Endothelial cell of umbilical vein (primary cell): ENCODE results near the gene RAD51B. TPM values are rescaled to one million over a fixed set of nuclear protein-coding genes. Genes with fewer than 3 reads are reported as not detected.

Experiments used
- BruUV-seq: library from RNA; stranded (reverse); fragments of 400-500 nt; replicated peaks from 2 replicates; lab custom pipeline; 2021; lab: Mats Ljungman, UMichigan
- CTCF ChIA-PET: fragments of 300-600, 350-600 bp; sonication (Branson Sonifier 250); formaldehyde crosslinking; loops from one replicate; lab custom pipeline; 2021; ENCODE audit warnings: antibody characterized with exemption, inconsistent platforms; lab: Charles Lee
- POLR2A ChIA-PET: fragments of 300-600, 350-600 bp; sonication (Branson Sonifier 250); formaldehyde crosslinking; loops from one replicate; lab custom pipeline; 2021; ENCODE audit warnings: antibody characterized with exemption, inconsistent platforms; lab: Charles Lee
- DNase-seq: peaks from one replicate; pipeline ENCODE4 v3.0.0-alpha.2; 2011; ENCODE audit warnings: low read depth, low spot score
- FAIRE-seq: peaks from 2 replicates; lab custom pipeline; 2011; peaks lifted over from hg19 to GRCh38; lab: Jason Lieb, UNC
- H2AFZ ChIP-seq: 2 replicates; pipeline ENCODE4 v1.6.0; 2012; ENCODE audit warnings: low read depth, low read length, control low read depth, inconsistent platforms
- H3K27ac ChIP-seq: 2 replicates; pipeline ENCODE4 v1.5.1; 2011; ENCODE audit warnings: low read depth, mild to moderate bottlenecking, control low read depth, low read length, moderate library complexity; ENCODE audit not compliant: insufficient read depth
- H3K27me3 ChIP-seq, 2 experiments: 2 replicates each; pipeline versions ENCODE4 v1.6.0 to v1.6.1; 2011; ENCODE audit warnings: low read length in 2 of 2, mixed read lengths in 1 of 2; ENCODE audit not compliant: control insufficient read depth in 2 of 2, insufficient read depth in 2 of 2
- H3K36me3 ChIP-seq, 2 experiments: 2 replicates in 1 of 2; 3 replicates in 1 of 2; pipeline ENCODE4 v1.5.1; 2011; ENCODE audit warnings: low read length in 2 of 2, mild to moderate bottlenecking in 1 of 2, moderate library complexity in 1 of 2; ENCODE audit not compliant: control insufficient read depth in 2 of 2, insufficient read depth in 2 of 2; ENCODE audit errors: extremely low read depth in 1 of 2
- H3K4me1 ChIP-seq: 3 replicates; pipeline ENCODE4 v1.5.1; 2011; ENCODE audit warnings: mild to moderate bottlenecking, low read length; ENCODE audit not compliant: control insufficient read depth, insufficient read depth; ENCODE audit errors: extremely low read depth
- H3K4me2 ChIP-seq: 2 replicates; pipeline ENCODE4 v1.6.1; 2011; ENCODE audit warnings: low read length, control low read depth, mixed read lengths; ENCODE audit not compliant: insufficient read depth
- H3K4me3 ChIP-seq, 3 experiments: fragments of 200-600 bp in 1 of 3; sonication (generic), shearing (Covaris generic) in 1 of 3; replicated peaks in 1 of 3; 2 replicates each; pipeline ENCODE4 v1.5.1; 2011 to 2016; ENCODE audit warnings: control low read depth in 3 of 3, low read length in 3 of 3, mild to moderate bottlenecking in 2 of 3, inconsistent platforms in 1 of 3, low read depth in 1 of 3, moderate library complexity in 1 of 3; ENCODE audit not compliant: insufficient read depth in 1 of 3
- H3K79me2 ChIP-seq: 2 replicates; pipeline ENCODE4 v1.6.0; 2012; ENCODE audit warnings: low read length, inconsistent platforms; ENCODE audit not compliant: control insufficient read depth, insufficient read depth
- H3K9ac ChIP-seq: replicated peaks from 2 replicates; pipeline ENCODE3; 2011; ENCODE audit warnings: low read length, control low read depth; ENCODE audit not compliant: insufficient read depth; ENCODE audit errors: extremely low read depth
- H3K9me1 ChIP-seq: replicated peaks from 3 replicates; pipeline ENCODE4 v1.6.0; 2011; ENCODE audit warnings: mild to moderate bottlenecking, low read length; ENCODE audit not compliant: control insufficient read depth, insufficient read depth; ENCODE audit errors: extremely low read depth
- H3K9me3 ChIP-seq: replicated peaks from 2 replicates; pipeline ENCODE4 v1.5.1; 2012; ENCODE audit warnings: low read length, inconsistent platforms; ENCODE audit not compliant: control insufficient read depth, insufficient read depth
- H4K20me1 ChIP-seq: replicated peaks from 2 replicates; pipeline ENCODE3; 2011; ENCODE audit warnings: mild to moderate bottlenecking, low read length; ENCODE audit not compliant: control insufficient read depth, insufficient read depth; ENCODE audit errors: extremely low read depth
- CTCF ChIP-seq, 2 donors: IDR thresholded peaks; 1 replicate in 1 of 2; 2 replicates in 1 of 2; pipeline ENCODE4 v1.5.1; 2011; ENCODE audit warnings: low read length in 2 of 2, mild to moderate bottlenecking in 2 of 2, moderate library complexity in 2 of 2, control low read depth in 1 of 2, inconsistent platforms in 1 of 2, low read depth in 1 of 2; ENCODE audit not compliant: insufficient read depth in 1 of 2; ENCODE audit errors: extremely low read depth in 1 of 2
- EZH2 ChIP-seq: IDR thresholded peaks from 2 replicates; pipeline ENCODE4 v1.6.1; 2012; ENCODE audit warnings: borderline replicate concordance, low read depth, mild to moderate bottlenecking, moderate library complexity, low read length, inconsistent platforms; ENCODE audit not compliant: severe bottlenecking
- FOS ChIP-seq: IDR thresholded peaks from 2 replicates; pipeline ENCODE4 v1.6.1; 2011; ENCODE audit warnings: mild to moderate bottlenecking, low read length, moderate library complexity, borderline replicate concordance; ENCODE audit not compliant: insufficient read depth
- GATA2 ChIP-seq: IDR thresholded peaks from 2 replicates; pipeline ENCODE4 v1.7.0; 2011; ENCODE audit warnings: low read depth, mild to moderate bottlenecking, moderate library complexity, mixed read lengths, low read length; ENCODE audit not compliant: insufficient read length, insufficient read depth
- JUN ChIP-seq: IDR thresholded peaks from 2 replicates; pipeline ENCODE4 v1.6.1; 2011; ENCODE audit warnings: borderline replicate concordance, low read depth; ENCODE audit not compliant: insufficient read length, insufficient read depth
- MYC ChIP-seq: IDR thresholded peaks from one replicate; pipeline ENCODE4 v1.6.1; 2011; ENCODE audit warnings: mild to moderate bottlenecking, low read depth, low read length
- POLR2A ChIP-seq: IDR thresholded peaks from 2 replicates; pipeline ENCODE4 v1.6.1; 2012; ENCODE audit warnings: low read depth, mild to moderate bottlenecking, control low read depth, low read length
- POLR2AphosphoS5 ChIP-seq: IDR thresholded peaks from 2 replicates; pipeline ENCODE4 v1.6.1; 2012; ENCODE audit warnings: low read depth, mild to moderate bottlenecking, control low read depth, low read length, moderate library complexity; ENCODE audit not compliant: insufficient read depth
- dilution Hi-C: fragments of 300-500 bp; cut with MboI; formaldehyde crosslinking; loops from one replicate; pipeline ENCODE4 v1.15.0; 2019; ENCODE audit warnings: low sequenced_read_pairs; ENCODE audit not compliant: extremely low pct_ligation_motif_present
- intact Hi-C: fragments of 100-400 bp; cut with micrococcal nuclease; formaldehyde crosslinking; loops from one replicate; pipeline ENCODE4 v1.10.0; 2022
- polyA plus RNA-seq, 4 experiments: library from polyadenylated mRNA; depleted of rRNA in 3 of 4; stranded (reverse) in 3 of 4; unstranded in 1 of 4; fragments of >200 nt; gene quantifications; 2 replicates each; pipeline versions ENCODE4 v1.2.1 to v1.2.3, GENCODE V29; 2011 to 2012; ENCODE audit warnings: missing spikeins in 1 of 4
- total RNA-seq: library from RNA; stranded (reverse); gene quantifications from 2 replicates; pipeline ENCODE4 v1.2.3, GENCODE V29; 2021
- TF ChIP-seq, protein P1 (sequence below): IDR thresholded peaks from 2 replicates; pipeline ENCODE4 v1.6.1; 2011; ENCODE audit not compliant: insufficient read depth, insufficient read length

The RAD51B gene
- total and polyA plus RNA-seq, 2 donors (not counting 3 experiments of a cell fraction or from before 2014, with no cell fraction given): 3.9 to 19.0 TPM

DNA sequence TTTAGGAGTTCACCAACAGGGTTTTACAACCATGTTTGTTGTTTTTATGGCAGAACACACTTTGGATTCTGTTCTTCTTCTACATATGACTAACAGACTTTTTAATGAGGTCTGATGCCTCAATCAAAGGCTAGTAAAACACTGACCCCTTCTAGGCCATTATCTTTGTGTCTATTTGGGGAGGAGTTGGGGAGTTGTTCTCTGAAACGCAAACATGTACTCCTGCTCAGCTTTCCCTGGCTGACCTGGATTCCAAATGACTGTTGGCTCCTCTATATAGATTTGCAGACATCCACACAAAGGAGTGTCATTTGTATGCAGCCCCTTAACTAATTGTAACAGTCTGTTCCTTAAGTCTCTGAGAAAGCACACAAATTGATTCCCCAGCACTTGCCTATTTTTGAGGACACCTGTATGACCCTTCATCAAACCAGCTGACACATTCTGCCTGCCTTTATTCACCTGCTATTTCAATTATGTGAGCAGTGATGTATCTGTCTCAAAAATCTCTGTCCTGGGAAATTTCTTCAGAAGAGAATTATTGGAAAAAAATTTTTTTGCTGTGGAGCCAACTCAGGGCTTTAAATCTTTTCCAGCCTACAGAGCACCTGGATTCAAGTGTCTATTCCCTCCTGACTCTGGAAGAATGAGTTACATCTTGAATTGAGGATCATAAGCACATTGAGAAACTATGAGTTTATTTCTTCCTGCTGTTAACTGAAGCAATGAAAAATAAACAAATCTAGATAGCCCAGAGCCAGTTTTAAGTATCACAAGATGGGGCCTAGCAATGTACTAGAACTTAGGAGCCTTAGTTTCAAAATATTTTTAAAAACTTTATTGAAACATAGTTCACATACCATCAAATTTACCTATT, 417.2 kb downstream of the RAD51B start:
- TF ChIP-seq FOS: no peak
- no peak for TF ChIP-seq JUN
- no peak for TF ChIP-seq EZH2
- no peak for TF ChIP-seq POLR2A
- no peak for TF ChIP-seq POLR2AphosphoS5
- TF ChIP-seq, protein P1, sequence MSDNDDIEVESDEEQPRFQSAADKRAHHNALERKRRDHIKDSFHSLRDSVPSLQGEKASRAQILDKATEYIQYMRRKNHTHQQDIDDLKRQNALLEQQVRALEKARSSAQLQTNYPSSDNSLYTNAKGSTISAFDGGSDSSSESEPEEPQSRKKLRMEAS: no peak
- TF ChIP-seq MYC: no peak
- no peak for TF ChIP-seq CTCF (IDR thresholded peaks at IDR 0.05; ENCODE audit: extremely low read depth in 1 of 2, insufficient read depth in 1 of 2, low read depth in 1 of 2, low read length in 2 of 2)
- no peak for TF ChIP-seq GATA2
- Histone ChIP-seq H3K9me1 (no peaks in the 10 kb centered on the region), H3K4me1 (peaks cover 16% of the 10 kb centered on the region), H3K79me2 (no peaks in the 10 kb centered on the region), H3K4me2 (no peak overlapping the region), H2AFZ (no peak overlapping the region), H3K9ac (no peak overlapping the region), H3K36me3 (no peaks in the 10 kb centered on the region), H3K9me3 (no peaks in the 10 kb centered on the region), H3K27me3 (no peaks in the 10 kb centered on the region), H3K4me3 (no peak overlapping the region), H4K20me1 (no peaks in the 10 kb centered on the region), H3K27ac (no peak overlapping the region)
- FAIRE-seq (no peak), DNase-seq (no peak)
- ChIA-PET POLR2A (no interaction called here), CTCF (no interaction called here)
- intact Hi-C loops: no loop called here
- dilution Hi-C loops: no loop called here
- no TSS peak for BruUV-seq
